ENCODE measurements around the gene ZNF655. TPM values are rescaled to one million over a fixed set of nuclear protein-coding genes. Genes with fewer than 3 reads are reported as not detected.
"Not testable (repeated sequence)": the region's sequence is repeated elsewhere in the genome, so short reads cannot be mapped to it uniquely, and the experiment has no call there.

The ZNF655 gene
- total RNA-seq, 1 experiment from 2014 or later = 169 TPM

- no peaks in the 10 kb centered on the region for H3K4me1 ChIP-seq (ENCODE audit: low read length)
- H3K4me2 ChIP-seq (ENCODE audit: low read depth, low read length, poor library complexity, severe bottlenecking) = no peak overlapping the region
- no peak overlapping the region for H3K4me3 ChIP-seq (ENCODE audit: low read length)
- DNase-seq = no peak
- no peaks in the 10 kb centered on the region for H4K20me1 ChIP-seq (ENCODE audit: insufficient read depth, low read depth, low read length)
- peaks cover 23% of the 10 kb centered on the region for H3K9me3 ChIP-seq (ENCODE audit: low read length)
- H3K9me2 ChIP-seq (replicated peaks; ENCODE audit: insufficient read depth, low read length) = no peaks in the 10 kb centered on the region
- no peaks in the 10 kb centered on the region for H3K79me2 ChIP-seq (ENCODE audit: low read length)
- no peak overlapping the region for H2AFZ ChIP-seq (ENCODE audit: low read length)
- H3K36me3 ChIP-seq (ENCODE audit: insufficient read depth, low read length) = no peaks in the 10 kb centered on the region; the same call in 1 of the 2 replicates
- H3K27me3 ChIP-seq (ENCODE audit: low read length) = no peaks in the 10 kb centered on the region
- no peak overlapping the region for H3K27ac ChIP-seq (ENCODE audit: low read length)
- no peak overlapping the region for H3K9ac ChIP-seq (ENCODE audit: low read length)
Observed at GRCh38 chr7:99540542-99540941, 17.9 kb upstream of the ZNF655 start.

DNA sequence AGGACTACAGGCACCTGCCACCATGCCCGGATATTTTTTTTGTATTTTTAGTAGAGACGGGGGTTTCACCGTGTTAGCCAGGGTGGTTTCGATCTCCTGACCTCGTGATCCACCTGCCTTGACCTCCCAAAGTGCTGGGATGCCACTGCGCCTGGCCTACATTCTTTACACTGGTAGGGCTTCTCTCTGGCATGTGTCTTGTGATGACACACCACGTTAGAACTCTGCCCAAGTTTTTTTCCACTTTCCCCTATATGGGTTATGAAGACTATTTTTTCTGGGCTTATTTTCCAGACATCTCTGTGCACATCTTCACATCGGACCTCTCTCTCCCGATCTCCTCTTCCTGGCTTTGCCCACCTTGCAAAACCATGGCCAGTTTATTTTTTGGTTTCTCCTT is 17.2 kb upstream of the ZNF655 start:
- H3K4me1 ChIP-seq (ENCODE audit: low read length) = no peaks in the 10 kb centered on the region

GRCh38 chr7:99543081-99543671 is 15.3 kb upstream of the ZNF655 start:
- Histone ChIP-seq H3K4me3 (ENCODE audit: low read length) (no peak overlapping the region), H3K36me3 (ENCODE audit: insufficient read depth, low read length) (peaks cover 12% of the 10 kb centered on the region), H3K27me3 (ENCODE audit: low read length) (no peaks in the 10 kb centered on the region), H3K9ac (ENCODE audit: low read length) (no peak overlapping the region), H3K4me2 (ENCODE audit: low read depth, low read length, poor library complexity, severe bottlenecking) (no peak overlapping the region), H2AFZ (ENCODE audit: low read length) (no peak overlapping the region), H3K4me1 (ENCODE audit: low read length) (no peaks in the 10 kb centered on the region), H3K9me3 (ENCODE audit: low read length) (peaks cover 32% of the 10 kb centered on the region), H3K9me2 (replicated peaks; ENCODE audit: insufficient read depth, low read length) (no peaks in the 10 kb centered on the region), H3K79me2 (ENCODE audit: low read length) (no peaks in the 10 kb centered on the region), H3K27ac (ENCODE audit: low read length) (no peak overlapping the region), H4K20me1 (ENCODE audit: insufficient read depth, low read depth, low read length) (no peaks in the 10 kb centered on the region)
- DNase-seq = no peak

More for the DNA sequence above, 17.2 kb upstream of the ZNF655 start:
- H4K20me1 ChIP-seq (ENCODE audit: insufficient read depth, low read depth, low read length) = no peaks in the 10 kb centered on the region
- no peaks in the 10 kb centered on the region for H3K9me2 ChIP-seq (replicated peaks; ENCODE audit: insufficient read depth, low read length)
- no peak overlapping the region for H3K4me3 ChIP-seq (ENCODE audit: low read length)
- no peak overlapping the region for H3K27ac ChIP-seq (ENCODE audit: low read length)
- DNase-seq = no peak
- no peak overlapping the region for H3K4me2 ChIP-seq (ENCODE audit: low read depth, low read length, poor library complexity, severe bottlenecking)
- H3K9ac ChIP-seq (ENCODE audit: low read length) = no peak overlapping the region
- H3K27me3 ChIP-seq (ENCODE audit: low read length) = no peaks in the 10 kb centered on the region
- H3K79me2 ChIP-seq (ENCODE audit: low read length) = no peaks in the 10 kb centered on the region
- peaks cover 23% of the 10 kb centered on the region for H3K9me3 ChIP-seq (ENCODE audit: low read length)
- H2AFZ ChIP-seq (ENCODE audit: low read length) = no peak overlapping the region
- H3K36me3 ChIP-seq (ENCODE audit: insufficient read depth, low read length) = no peaks in the 10 kb centered on the region; the same call in 1 of the 2 replicates

DNA sequence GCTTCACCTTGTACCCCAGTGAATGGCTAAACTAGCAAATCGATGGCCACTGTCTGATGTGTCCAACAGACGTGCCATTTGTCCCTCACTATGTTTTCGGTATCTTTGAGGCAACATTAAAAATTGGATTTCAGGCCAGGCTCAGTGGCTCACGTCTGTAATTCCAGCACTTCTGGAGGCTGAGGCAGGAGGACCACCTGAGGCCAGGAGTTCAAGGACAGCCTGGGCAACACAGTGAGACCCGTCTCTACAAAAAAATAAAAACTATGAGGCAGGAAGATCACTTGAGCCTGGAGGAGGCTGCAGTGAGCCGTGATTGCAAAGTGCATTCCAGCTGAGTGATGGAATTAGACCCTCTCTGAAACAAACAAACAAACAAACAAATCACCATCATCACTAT is 14.5 kb upstream of the ZNF655 start:
- Histone ChIP-seq H3K9me2 (replicated peaks; ENCODE audit: insufficient read depth, low read length) (no peaks in the 10 kb centered on the region), H3K9me3 (ENCODE audit: low read length) (peaks cover 32% of the 10 kb centered on the region), H3K27me3 (ENCODE audit: low read length) (no peaks in the 10 kb centered on the region), H3K27ac (ENCODE audit: low read length) (no peak overlapping the region), H4K20me1 (ENCODE audit: insufficient read depth, low read depth, low read length) (no peaks in the 10 kb centered on the region), H3K36me3 (ENCODE audit: insufficient read depth, low read length) (peaks cover 15% of the 10 kb centered on the region), H3K4me3 (ENCODE audit: low read length) (no peak overlapping the region), H3K4me2 (ENCODE audit: low read depth, low read length, poor library complexity, severe bottlenecking) (no peak overlapping the region), H3K4me1 (ENCODE audit: low read length) (no peaks in the 10 kb centered on the region), H3K9ac (ENCODE audit: low read length) (no peak overlapping the region), H2AFZ (ENCODE audit: low read length) (no peak overlapping the region), H3K79me2 (ENCODE audit: low read length) (no peaks in the 10 kb centered on the region)
- no peak for DNase-seq

GRCh38 chr7:99545308-99545707 is 13.1 kb upstream of the ZNF655 start:
- not testable (repeated sequence) for H3K4me1 ChIP-seq (ENCODE audit: low read length); H2AFZ ChIP-seq (ENCODE audit: low read length); DNase-seq; H3K4me2 ChIP-seq (ENCODE audit: low read depth, low read length, poor library complexity, severe bottlenecking); H3K4me3 ChIP-seq (ENCODE audit: low read length); H3K27me3 ChIP-seq (ENCODE audit: low read length); H3K79me2 ChIP-seq (ENCODE audit: low read length); H3K9ac ChIP-seq (ENCODE audit: low read length); H3K9me2 ChIP-seq (replicated peaks; ENCODE audit: insufficient read depth, low read length); H4K20me1 ChIP-seq (ENCODE audit: insufficient read depth, low read depth, low read length); H3K27ac ChIP-seq (ENCODE audit: low read length)
- Histone ChIP-seq H3K36me3 (ENCODE audit: insufficient read depth, low read length) (peaks cover 15% of the 10 kb centered on the region), H3K9me3 (ENCODE audit: low read length) (peaks cover 26% of the 10 kb centered on the region)

GRCh38 chr7:99549545-99549944 is 8.9 kb upstream of the ZNF655 start:
- H4K20me1 ChIP-seq (ENCODE audit: insufficient read depth, low read depth, low read length); H3K9ac ChIP-seq (ENCODE audit: low read length); DNase-seq; H3K9me3 ChIP-seq (ENCODE audit: low read length); H3K9me2 ChIP-seq (replicated peaks; ENCODE audit: insufficient read depth, low read length); H3K27me3 ChIP-seq (ENCODE audit: low read length); H3K4me2 ChIP-seq (ENCODE audit: low read depth, low read length, poor library complexity, severe bottlenecking); H3K27ac ChIP-seq (ENCODE audit: low read length); H2AFZ ChIP-seq (ENCODE audit: low read length); H3K4me3 ChIP-seq (ENCODE audit: low read length): not testable (repeated sequence)
- Histone ChIP-seq H3K36me3 (ENCODE audit: insufficient read depth, low read length) (peaks cover 24% of the 10 kb centered on the region), H3K79me2 (ENCODE audit: low read length) (peaks cover 18% of the 10 kb centered on the region), H3K4me1 (ENCODE audit: low read length) (peaks cover 19% of the 10 kb centered on the region)

- Histone ChIP-seq H3K27me3 (ENCODE audit: low read length) (no peaks in the 10 kb centered on the region), H3K9ac (ENCODE audit: low read length) (peak overlapping the region; percentile 90), H3K79me2 (ENCODE audit: low read length) (peaks cover 23% of the 10 kb centered on the region), H3K4me2 (ENCODE audit: low read depth, low read length, poor library complexity, severe bottlenecking) (peak overlapping the region; percentile 86), H2AFZ (ENCODE audit: low read length) (no peak overlapping the region), H3K27ac (ENCODE audit: low read length) (no peak overlapping the region), H3K4me1 (ENCODE audit: low read length) (peaks cover 20% of the 10 kb centered on the region), H4K20me1 (ENCODE audit: insufficient read depth, low read depth, low read length) (no peaks in the 10 kb centered on the region), H3K4me3 (ENCODE audit: low read length) (peak overlapping the region; percentile 87), H3K9me3 (ENCODE audit: low read length) (peaks cover 9% of the 10 kb centered on the region), H3K36me3 (ENCODE audit: insufficient read depth, low read length) (peaks cover 31% of the 10 kb centered on the region), H3K9me2 (replicated peaks; ENCODE audit: insufficient read depth, low read length) (no peaks in the 10 kb centered on the region)
- DNase-seq = no peak
Observed at GRCh38 chr7:99551334-99551733, 7.1 kb upstream of the ZNF655 start.

GRCh38 chr7:99551767-99552463 is 6.5 kb upstream of the ZNF655 start, which contains the start of gene FAM200A:
TSS of gene FAM200A (minus strand) at chr7:99552114. CDS start at chr7:99548407, 3,707 bp downstream.
- H3K4me2 ChIP-seq (ENCODE audit: low read depth, low read length, poor library complexity, severe bottlenecking) = peak within 1 kb of the TSS; percentile 86
- DNase-seq = peak; percentile 95
- peaks cover 9% of the 10 kb centered on the region for H3K9me3 ChIP-seq (ENCODE audit: low read length)
- peaks cover 36% of the 10 kb centered on the region for H3K36me3 ChIP-seq (ENCODE audit: insufficient read depth, low read length)
- H4K20me1 ChIP-seq (ENCODE audit: insufficient read depth, low read depth, low read length) = no peaks in the 10 kb centered on the region
- H3K9me2 ChIP-seq (replicated peaks; ENCODE audit: insufficient read depth, low read length) = no peaks in the 10 kb centered on the region
- peak within 1 kb of the TSS; percentile 87 for H3K4me3 ChIP-seq (ENCODE audit: low read length)
- peaks cover 29% of the 10 kb centered on the region for H3K79me2 ChIP-seq (ENCODE audit: low read length)
- H3K9ac ChIP-seq (ENCODE audit: low read length) = peak within 1 kb of the TSS; percentile 90
- H3K27ac ChIP-seq (ENCODE audit: low read length) = peak within 1 kb of the TSS; percentile 36
- H3K27me3 ChIP-seq (ENCODE audit: low read length) = no peaks in the 10 kb centered on the region
- H3K4me1 ChIP-seq (ENCODE audit: low read length) = peaks cover 26% of the 10 kb centered on the region
- H2AFZ ChIP-seq (ENCODE audit: low read length) = peak within 1 kb of the TSS; percentile 75

Measured in Karpas-422 (cell line).